Activated gamma-delta T cell treated with anti-CD3 and anti-CD28 coated beads, Interleukin-2, amount 50 U/mL, for 16 hours (primary cell): ENCODE measurements around the gene PDCD1.
"Not testable (repeated sequence)": the region's sequence is repeated elsewhere in the genome, so short reads cannot be mapped to it uniquely, and the experiment has no call there.

ENCODE experiments used
- DNase-seq: peaks from one replicate; pipeline ENCODE4 v3.0.0-alpha.2; 2020; ENCODE audit warnings: low read depth

PDCD1 gene

GRCh38 chr2:241834527-241835210 is 24.0 kb downstream of the PDCD1 start:
- DNase-seq = no peak

- not testable (repeated sequence) for DNase-seq
Measured at GRCh38 chr2:241833756-241834526, 24.8 kb downstream of the PDCD1 start.

- no peak for DNase-seq
Measured at GRCh38 chr2:241833101-241833663, 25.5 kb downstream of the PDCD1 start.

GRCh38 chr2:241827394-241827793 is 31.3 kb downstream of the PDCD1 start:
- DNase-seq = no peak

GRCh38 chr2:241823531-241824437 is 34.9 kb downstream of the PDCD1 start:
- not testable (repeated sequence) for DNase-seq

- DNase-seq = no peak
Measured at GRCh38 chr2:241822264-241822623, 36.5 kb downstream of the PDCD1 start.

- DNase-seq = no peak
Measured at GRCh38 chr2:241821460-241822263, 37.0 kb downstream of the PDCD1 start.

- DNase-seq = no peak
Measured at GRCh38 chr2:241820625-241821384, 37.9 kb downstream of the PDCD1 start.

- not testable (repeated sequence) for DNase-seq
Measured at GRCh38 chr2:241819947-241820624, 38.6 kb downstream of the PDCD1 start.

GRCh38 chr2:241818943-241819270 is 39.8 kb downstream of the PDCD1 start:
- DNase-seq = no peak

- no peak for DNase-seq
Measured at GRCh38 chr2:241818229-241818942, 40.3 kb downstream of the PDCD1 start.

GRCh38 chr2:241817821-241818215 is 40.9 kb downstream of the PDCD1 start:
- DNase-seq = not testable (repeated sequence)

- no peak for DNase-seq
Measured at GRCh38 chr2:241817126-241817820, 41.4 kb downstream of the PDCD1 start.

GRCh38 chr2:241816431-241817121 is 42.1 kb downstream of the PDCD1 start:
- DNase-seq = no peak

GRCh38 chr2:241815477-241816430 is 42.9 kb downstream of the PDCD1 start:
- DNase-seq = no peak

- DNase-seq = no peak
Measured at GRCh38 chr2:241814643-241815476, 43.8 kb downstream of the PDCD1 start.
